Mesodermal cell (in vitro differentiated cells): ENCODE results near the gene FKBP1B. TPM values are rescaled to one million over a fixed set of nuclear protein-coding genes. Genes with fewer than 3 reads are reported as not detected.
"Not testable (repeated sequence)": the region's sequence is repeated elsewhere in the genome, so short reads cannot be mapped to it uniquely, and the experiment has no call there.

Source experiments
- H3K27ac ChIP-seq: 2 replicates; pipeline ENCODE4 v1.7.0; 2013; ENCODE audit warnings: mild to moderate bottlenecking, low read depth, low read length, moderate library complexity; ENCODE audit not compliant: severe bottlenecking
- H3K36me3 ChIP-seq: 2 replicates; pipeline ENCODE4 v1.7.1; 2013; ENCODE audit warnings: mild to moderate bottlenecking, low read length, moderate library complexity; ENCODE audit not compliant: control insufficient read depth, insufficient read depth
- H3K4me1 ChIP-seq: one replicate; pipeline ENCODE4 v1.7.1; 2013; ENCODE audit warnings: mild to moderate bottlenecking, low read length; ENCODE audit not compliant: insufficient read depth, control insufficient read depth, poor library complexity, severe bottlenecking
- H3K4me3 ChIP-seq: 2 replicates; pipeline ENCODE4 v1.7.0; 2013; ENCODE audit warnings: low read length, control low read depth, mild to moderate bottlenecking; ENCODE audit not compliant: insufficient read depth, poor library complexity, severe bottlenecking; ENCODE audit errors: extremely low read depth
- H3K9me3 ChIP-seq: 2 replicates; pipeline ENCODE4 v1.7.1; 2013; ENCODE audit warnings: mild to moderate bottlenecking, low read length, moderate library complexity; ENCODE audit not compliant: control insufficient read depth
- WGBS, 2 experiments: methylation state at CpG; one replicate each; pipeline ENCODE4 v1.1.5; 2013; ENCODE audit warnings: missing lambda C conversion rate in 2 of 2; ENCODE audit not compliant: insufficient coverage in 2 of 2; 5-methylcytosine and 5-hydroxymethylcytosine counted together
- polyA plus RNA-seq, 2 experiments: library from polyadenylated mRNA; stranded (reverse); fragments of 50-300 nt; gene quantifications; one replicate each; pipeline ENCODE4 v1.2.3, GENCODE V29; 2013

FKBP1B gene
- 43.1 TPM for polyA plus RNA-seq (2013, experiment 1 of 2)
- polyA plus RNA-seq (2013, experiment 2 of 2) = 40.1 TPM

DNA sequence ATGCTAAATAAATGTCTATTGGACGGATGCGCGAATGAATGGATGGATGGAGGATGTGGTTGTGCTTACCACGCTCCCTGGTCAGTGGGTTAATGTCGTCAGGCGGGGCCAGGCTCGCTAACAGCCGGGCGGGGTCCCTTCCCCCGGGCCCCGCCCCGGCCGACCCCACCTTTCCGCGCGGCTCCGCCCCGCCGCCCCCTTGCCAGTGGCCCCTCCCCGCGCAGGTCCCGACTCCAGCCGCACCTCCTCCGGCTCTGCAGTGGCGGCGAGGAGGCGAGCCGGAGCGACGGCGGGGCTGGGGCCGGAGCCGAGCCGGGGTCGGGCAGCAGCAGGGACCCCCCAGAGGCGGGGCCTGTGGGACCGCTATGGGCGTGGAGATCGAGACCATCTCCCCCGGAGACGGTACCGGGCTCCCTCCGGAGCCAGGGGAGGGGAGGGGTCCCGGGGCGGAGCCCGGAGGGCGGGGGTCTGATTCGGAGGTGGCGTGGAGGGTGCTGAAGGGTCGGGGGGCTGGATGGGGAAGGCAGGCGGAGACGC, at the start of gene FKBP1B:
TSS of gene FKBP1B (plus strand) at position 257 of the 537 bp plus-strand sequence. CDS start at position 366, 109 bp downstream.
- H3K4me3 ChIP-seq = peak within 1 kb of the TSS; percentile 84
- no peaks in the 10 kb centered on the region for H3K9me3 ChIP-seq
- H3K4me1 ChIP-seq = peaks cover 9% of the 10 kb centered on the region
- no peak within 1 kb of the TSS for H3K27ac ChIP-seq
- H3K36me3 ChIP-seq = peaks cover 5% of the 10 kb centered on the region
- WGBS, 2 experiments = 0% methylated on average over 16 to 28 of the region's 52 CpGs

DNA sequence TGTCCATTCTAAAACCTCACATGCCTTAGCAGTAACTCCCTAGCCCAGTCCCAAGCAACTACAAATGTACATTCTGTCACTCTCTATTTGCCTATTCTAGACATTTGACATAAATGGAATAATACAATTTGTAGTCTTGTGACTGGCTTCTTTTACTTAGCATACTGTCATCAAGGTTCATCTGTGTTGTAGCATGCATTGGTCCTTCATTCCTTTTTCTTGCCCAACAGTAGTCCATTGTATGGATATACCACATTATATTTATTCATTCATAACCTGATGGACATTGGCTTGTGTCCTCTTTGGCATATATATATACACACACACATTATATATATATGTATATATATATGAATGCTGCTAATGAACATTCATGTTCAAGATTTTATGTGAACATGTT, 41.8 kb upstream of the FKBP1B start:
- no peaks in the 10 kb centered on the region for H3K9me3 ChIP-seq
- peaks cover 5% of the 10 kb centered on the region for H3K4me1 ChIP-seq
- no peak overlapping the region for H3K27ac ChIP-seq
- no peak overlapping the region for H3K4me3 ChIP-seq
- H3K36me3 ChIP-seq = peaks cover 1% of the 10 kb centered on the region

DNA sequence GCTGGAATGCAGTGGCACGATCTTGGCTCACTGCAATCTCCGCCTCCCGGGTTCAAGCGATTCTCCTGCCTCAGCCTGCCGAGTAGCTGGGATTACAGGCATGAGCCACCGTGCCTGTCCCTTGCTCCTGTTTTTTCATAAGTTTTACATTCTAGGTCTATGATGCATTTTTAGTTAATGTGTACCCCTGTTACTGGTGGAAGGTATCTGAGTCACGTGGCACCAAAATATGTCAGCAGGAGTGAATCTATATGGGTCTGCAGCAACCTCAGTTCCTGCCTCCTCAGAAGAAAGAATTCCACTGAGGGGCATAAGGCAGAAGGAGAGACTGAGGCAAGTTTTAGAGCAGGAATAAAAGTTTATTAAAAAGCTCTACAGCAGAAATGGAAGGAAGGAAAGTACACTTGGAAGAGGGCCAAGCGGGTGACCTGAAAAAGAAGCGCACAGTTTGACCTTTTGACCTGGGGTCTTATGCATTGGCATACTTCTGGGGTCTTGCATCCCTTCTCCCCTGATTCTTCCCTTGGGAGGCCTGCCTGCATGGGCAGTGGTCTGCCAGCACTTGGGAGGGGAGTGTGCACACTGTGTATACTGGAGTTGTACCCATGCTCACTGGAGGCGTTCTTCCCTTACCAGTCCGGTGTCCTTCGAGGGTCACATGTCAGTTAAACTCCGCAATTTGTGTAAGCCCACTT, 40.7 kb upstream of the FKBP1B start:
- 79 to 81% methylated on average over 11 to 12 of the region's 13 CpGs for WGBS, 2 experiments

DNA sequence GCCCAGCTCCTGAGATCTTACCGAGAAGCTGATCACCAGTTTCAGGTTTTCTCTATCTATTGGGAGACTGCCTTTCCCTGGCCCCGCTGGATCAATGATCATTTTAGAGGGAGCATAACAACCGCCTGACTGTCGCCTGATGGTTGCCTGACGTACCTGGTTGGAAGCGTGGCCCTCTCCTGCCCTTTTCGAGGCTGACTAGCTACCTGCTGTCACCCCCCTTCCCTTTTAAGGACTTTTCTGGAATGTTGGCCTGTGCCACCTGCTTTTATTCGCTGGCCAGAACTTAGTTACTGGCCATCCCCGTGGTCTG, 40.2 kb upstream of the FKBP1B start:
- H3K4me3 ChIP-seq = no peak overlapping the region
- H3K9me3 ChIP-seq = no peaks in the 10 kb centered on the region
- no peaks in the 10 kb centered on the region for H3K36me3 ChIP-seq
- peaks cover 13% of the 10 kb centered on the region for H3K4me1 ChIP-seq
- 85 to 89% methylated on average over 9 of the region's 9 CpGs for WGBS, 2 experiments
- H3K27ac ChIP-seq = no peak overlapping the region

More for the DNA sequence above, 40.7 kb upstream of the FKBP1B start:
- H3K36me3 ChIP-seq = no peaks in the 10 kb centered on the region
- H3K4me1 ChIP-seq = peaks cover 13% of the 10 kb centered on the region
- no peak overlapping the region for H3K27ac ChIP-seq
- no peaks in the 10 kb centered on the region for H3K9me3 ChIP-seq
- H3K4me3 ChIP-seq = no peak overlapping the region

DNA sequence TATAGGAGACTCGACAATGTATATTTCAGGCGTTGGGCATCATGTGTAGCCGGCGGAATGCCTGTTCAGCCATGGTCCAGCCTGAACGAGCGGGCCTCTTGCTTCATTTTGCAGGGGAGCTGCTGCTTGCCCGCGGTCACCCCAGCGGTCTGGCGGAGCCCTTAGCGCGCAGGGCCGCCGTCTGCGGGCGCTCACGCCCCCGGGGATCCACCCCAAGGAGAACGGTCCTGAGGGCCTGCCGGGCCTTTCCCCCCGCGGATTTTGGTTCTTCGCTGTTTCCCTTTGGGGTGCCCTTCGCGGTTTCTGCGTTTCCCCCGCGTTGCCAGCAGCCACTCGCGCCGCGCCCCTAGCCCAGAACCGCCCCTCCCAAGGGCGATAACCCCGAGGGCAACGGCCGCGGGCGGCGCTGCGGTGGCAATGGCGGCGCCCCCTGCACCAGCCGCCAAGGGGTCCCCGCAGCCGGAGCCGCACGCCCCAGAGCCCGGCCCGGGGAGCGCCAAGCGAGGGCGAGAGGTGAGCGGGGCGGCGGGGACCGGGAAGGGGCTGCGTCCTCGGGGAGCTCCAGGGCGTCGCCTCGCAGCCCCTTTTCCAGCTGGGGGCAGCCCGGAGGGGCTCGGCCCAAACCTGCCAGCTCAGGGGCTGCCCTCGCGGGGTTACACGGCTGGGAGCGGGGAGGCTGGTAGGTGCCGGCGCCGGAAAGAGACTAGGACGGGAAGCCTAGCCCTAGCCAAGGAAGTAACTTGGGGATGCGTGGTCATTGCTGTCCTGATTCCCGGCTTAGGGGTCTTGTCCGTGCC, 39.7 kb upstream of the FKBP1B start, which contains the start of gene MFSD2B:
TSS of gene MFSD2B (plus strand) at position 406 of the 797 bp plus-strand sequence. CDS start at position 418, 12 bp downstream.
- WGBS, 2 experiments = 23 to 26% methylated on average over 53 to 55 of the region's 75 CpGs

DNA sequence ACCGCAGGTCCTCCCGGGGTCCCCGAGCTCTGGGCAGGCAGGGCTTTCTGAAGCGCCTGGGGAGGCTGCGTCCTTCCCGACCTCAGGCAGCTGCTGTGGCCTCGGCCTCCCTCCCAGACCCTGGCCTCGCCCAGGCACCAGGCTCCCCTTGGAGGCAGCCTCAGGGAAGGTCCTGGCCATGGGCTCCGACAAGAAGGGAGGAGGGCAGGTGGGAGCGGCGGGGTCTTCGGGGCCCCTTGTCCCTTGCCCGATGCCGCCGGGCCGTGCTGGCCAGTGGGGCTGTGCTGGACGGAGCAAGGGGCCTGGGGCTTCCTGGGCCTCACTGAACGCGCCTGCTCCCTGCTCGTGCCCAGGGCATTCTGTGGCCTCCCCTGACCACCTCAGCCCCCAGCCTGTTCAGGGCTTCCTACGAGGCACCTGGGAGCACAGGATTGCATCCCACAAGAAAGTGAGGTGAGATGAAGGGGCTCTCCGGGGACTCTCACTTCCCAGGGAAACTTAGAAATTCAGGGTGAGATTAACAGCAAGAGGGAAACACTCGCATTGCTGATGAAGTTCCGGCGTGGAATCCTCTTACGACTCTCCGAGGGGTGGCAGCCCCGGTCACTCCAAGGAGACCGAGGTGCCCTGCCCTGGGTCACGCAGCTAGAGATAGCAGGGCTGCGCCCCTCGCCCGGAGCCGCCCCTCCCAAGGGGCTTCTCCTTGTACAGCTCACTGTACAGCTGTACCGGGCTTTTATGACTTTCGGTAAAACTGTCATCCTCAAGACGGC, 38.9 kb upstream of the FKBP1B start:
- 82 to 86% methylated on average over 25 to 36 of the region's 37 CpGs for WGBS, 2 experiments
- Histone ChIP-seq H3K36me3 (no peaks in the 10 kb centered on the region), H3K9me3 (no peaks in the 10 kb centered on the region), H3K4me3 (no peak overlapping the region), H3K27ac (no peak overlapping the region), H3K4me1 (peaks cover 21% of the 10 kb centered on the region)

More for the DNA sequence above, 39.7 kb upstream of the FKBP1B start, which contains the start of gene MFSD2B:
- peaks cover 13% of the 10 kb centered on the region for H3K4me1 ChIP-seq
- H3K4me3 ChIP-seq = peak within 1 kb of the TSS; percentile 29
- no peak within 1 kb of the TSS for H3K27ac ChIP-seq
- H3K9me3 ChIP-seq = no peaks in the 10 kb centered on the region
- no peaks in the 10 kb centered on the region for H3K36me3 ChIP-seq

DNA sequence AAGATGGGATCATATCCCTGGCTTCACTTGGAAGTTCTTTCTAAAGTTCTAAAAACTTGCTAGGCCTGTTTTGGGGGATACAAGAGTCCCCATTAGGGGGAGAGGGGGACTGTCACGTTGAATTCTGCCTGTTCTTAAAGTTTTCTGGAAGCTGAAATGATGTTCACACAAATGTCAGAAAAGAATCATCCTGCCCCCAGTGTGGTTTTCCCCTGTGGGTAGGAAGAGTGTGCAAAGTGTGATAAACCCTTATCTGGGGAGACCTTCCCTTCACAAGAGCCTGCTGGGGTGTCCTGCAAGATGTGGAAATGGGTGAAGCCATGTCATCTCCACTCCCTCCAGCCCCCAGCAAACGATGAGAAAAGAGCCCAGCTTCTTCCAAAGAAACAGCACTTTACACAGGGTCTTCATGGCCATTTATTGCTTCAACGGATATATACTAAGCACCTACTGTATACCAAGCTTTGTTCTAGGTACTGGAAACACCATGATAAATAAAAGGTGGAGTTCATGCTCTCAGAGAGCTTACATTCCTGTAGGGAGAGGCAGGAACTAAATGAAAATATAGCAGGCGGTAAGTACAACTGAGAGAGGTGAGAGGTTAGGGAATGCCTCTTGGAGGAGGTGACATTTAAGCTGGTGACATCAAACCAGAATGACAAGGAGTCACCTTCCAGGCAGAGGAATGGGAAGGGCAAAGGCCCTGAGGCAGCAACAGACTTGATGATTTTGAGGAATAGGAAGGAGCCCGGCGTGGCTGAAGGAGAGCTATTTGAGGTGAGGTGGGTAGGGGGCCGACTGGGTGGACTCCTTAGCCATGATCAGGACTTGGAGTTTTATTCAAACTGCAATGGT, 38.1 kb upstream of the FKBP1B start:
- Histone ChIP-seq H3K4me1 (peaks cover 29% of the 10 kb centered on the region), H3K36me3 (no peaks in the 10 kb centered on the region), H3K27ac (no peak overlapping the region), H3K9me3 (no peaks in the 10 kb centered on the region), H3K4me3 (no peak overlapping the region)
- WGBS, 2 experiments = 89 to 91% methylated on average over 4 to 6 of the region's 7 CpGs

DNA sequence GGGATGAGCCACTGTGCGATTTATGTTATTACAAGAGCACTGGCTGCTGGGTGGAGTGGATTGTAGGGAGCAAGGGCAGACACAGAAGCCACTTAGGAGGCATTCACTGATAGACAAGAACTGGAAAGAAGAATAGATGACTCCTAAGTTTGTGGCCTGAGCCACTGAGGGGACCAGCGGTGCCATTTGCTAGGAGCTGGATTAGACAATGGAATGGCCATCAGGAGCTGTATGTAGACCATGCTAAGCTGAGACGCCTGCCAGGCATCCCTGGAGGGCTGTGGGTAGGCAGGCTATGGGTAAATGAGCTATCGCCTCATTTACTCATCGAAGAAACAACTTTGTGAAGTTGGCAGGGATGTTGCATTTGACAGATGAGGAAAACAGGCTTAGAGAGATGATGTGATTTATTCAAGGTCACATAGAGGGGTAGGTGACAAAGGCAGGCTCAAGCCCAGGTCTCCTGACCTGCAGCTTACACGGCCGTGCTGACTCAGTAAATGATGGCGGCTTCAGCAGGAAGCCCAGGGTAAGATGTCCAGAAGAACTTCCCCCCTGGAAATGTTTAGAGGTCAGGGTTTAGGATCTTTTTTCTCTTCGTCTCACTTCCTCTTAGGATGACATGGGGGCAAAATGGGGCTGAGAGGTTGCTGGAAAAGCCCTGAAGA, 36.9 kb upstream of the FKBP1B start:
- H3K9me3 ChIP-seq = no peaks in the 10 kb centered on the region
- peaks cover 34% of the 10 kb centered on the region for H3K4me1 ChIP-seq
- WGBS, 2 experiments = 80 to 98% methylated on average over 6 to 9 of the region's 9 CpGs
- no peaks in the 10 kb centered on the region for H3K36me3 ChIP-seq
- H3K27ac ChIP-seq = no peak overlapping the region
- no peak overlapping the region for H3K4me3 ChIP-seq

DNA sequence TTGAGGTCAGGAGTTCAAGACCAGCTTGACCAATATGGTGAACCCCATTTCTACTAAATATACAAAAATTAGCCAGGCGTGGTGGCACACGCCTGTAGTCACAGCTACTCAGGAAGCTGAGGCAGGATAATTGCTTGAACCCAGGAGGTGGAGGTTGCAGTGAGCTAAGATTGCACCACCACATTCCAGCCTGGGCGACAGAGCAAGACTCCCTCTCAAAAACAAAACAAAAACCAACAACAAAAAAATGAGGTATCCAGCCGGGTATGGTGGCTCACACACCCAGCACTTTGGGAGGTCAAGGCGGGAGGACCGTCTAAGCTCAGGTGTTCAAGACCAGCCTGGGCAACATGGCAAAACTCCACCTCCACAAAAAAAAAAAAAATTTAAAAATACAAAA, 34.6 kb upstream of the FKBP1B start:
- H3K27ac ChIP-seq, H3K4me3 ChIP-seq, H3K9me3 ChIP-seq, H3K36me3 ChIP-seq: not testable (repeated sequence)
- WGBS, 2 experiments = 65 to 69% methylated on average over 2 of the region's 6 CpGs
- peaks cover 38% of the 10 kb centered on the region for H3K4me1 ChIP-seq
